HEK293T (cell line): Measurements from ENCODE around the gene MIGA1.

Experiments used
- ARNT ChIP-seq: fragments of 450-650 bp; IDR thresholded peaks from 2 replicates; pipeline ENCODE4 v1.6.1; 2017; ENCODE audit warnings: mild to moderate bottlenecking
- BHLHE40 ChIP-seq: fragments of 450-650 bp; IDR thresholded peaks from 2 replicates; pipeline ENCODE4 v1.6.1; 2016; ENCODE audit warnings: mild to moderate bottlenecking, moderate library complexity, borderline replicate concordance
- CTBP1 ChIP-seq: fragments of 450-650 bp; IDR thresholded peaks from 2 replicates; pipeline ENCODE4 v1.6.1; 2016; ENCODE audit warnings: borderline replicate concordance
- ELF4 ChIP-seq: fragments of 450-650 bp; IDR thresholded peaks from 2 replicates; pipeline ENCODE4 v1.6.1; 2017; ENCODE audit warnings: antibody characterized with exemption
- FOXA1 ChIP-seq: fragments of 450-650 bp; IDR thresholded peaks from 2 replicates; pipeline ENCODE4 v1.6.1; 2016; ENCODE audit warnings: mild to moderate bottlenecking
- FOXK2 ChIP-seq: fragments of 450-650 bp; IDR thresholded peaks from 2 replicates; pipeline ENCODE4 v1.6.1; 2016; ENCODE audit warnings: mild to moderate bottlenecking
- FOXM1 ChIP-seq: fragments of 450-650 bp; IDR thresholded peaks from 2 replicates; pipeline ENCODE4 v1.6.1; 2017; ENCODE audit warnings: mild to moderate bottlenecking, borderline replicate concordance
- HDGF ChIP-seq: fragments of 450-650 bp; IDR thresholded peaks from 2 replicates; pipeline ENCODE4 v1.6.1; 2017; ENCODE audit warnings: antibody characterized with exemption, borderline replicate concordance
- NFRKB ChIP-seq: fragments of 450-650 bp; IDR thresholded peaks from 2 replicates; pipeline ENCODE4 v1.6.1; 2016; ENCODE audit warnings: mild to moderate bottlenecking, moderate library complexity
- SP1 ChIP-seq: fragments of 450-650 bp; IDR thresholded peaks from 2 replicates; pipeline ENCODE4 v1.6.1; 2017
- SUZ12 ChIP-seq: fragments of 450-650 bp; IDR thresholded peaks from 2 replicates; pipeline ENCODE4 v1.6.1; 2016; ENCODE audit warnings: mild to moderate bottlenecking
- TARDBP ChIP-seq: fragments of 450-650 bp; IDR thresholded peaks from 2 replicates; pipeline ENCODE4 v1.6.1; 2016
- TF ChIP-seq, protein P1 (sequence below): fragments of 450-650 bp; IDR thresholded peaks from 2 replicates; pipeline ENCODE4 v1.6.1; 2016

DNA sequence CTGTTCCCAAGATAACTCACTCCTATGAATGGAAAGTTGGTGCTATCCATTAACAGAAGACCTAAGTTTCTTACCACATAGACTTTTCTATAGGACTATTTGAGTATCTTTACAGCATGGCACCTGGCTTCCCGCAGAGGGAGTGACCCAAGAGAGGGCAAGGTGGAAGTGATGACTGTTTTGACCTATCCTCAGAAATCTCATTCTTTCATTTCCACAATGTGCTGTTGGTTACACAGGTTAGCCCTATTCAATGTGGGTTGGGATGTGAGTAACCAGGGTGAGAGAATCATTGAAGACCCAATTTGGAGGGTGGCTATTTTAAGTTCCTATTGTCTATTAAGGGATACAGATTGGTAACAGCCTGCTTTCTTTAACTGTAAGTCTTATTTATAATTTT lies 70.6 kb downstream of the MIGA1 start:
- no peak for TF ChIP-seq SUZ12
- no peak for TF ChIP-seq BHLHE40
- TF ChIP-seq, protein P1, sequence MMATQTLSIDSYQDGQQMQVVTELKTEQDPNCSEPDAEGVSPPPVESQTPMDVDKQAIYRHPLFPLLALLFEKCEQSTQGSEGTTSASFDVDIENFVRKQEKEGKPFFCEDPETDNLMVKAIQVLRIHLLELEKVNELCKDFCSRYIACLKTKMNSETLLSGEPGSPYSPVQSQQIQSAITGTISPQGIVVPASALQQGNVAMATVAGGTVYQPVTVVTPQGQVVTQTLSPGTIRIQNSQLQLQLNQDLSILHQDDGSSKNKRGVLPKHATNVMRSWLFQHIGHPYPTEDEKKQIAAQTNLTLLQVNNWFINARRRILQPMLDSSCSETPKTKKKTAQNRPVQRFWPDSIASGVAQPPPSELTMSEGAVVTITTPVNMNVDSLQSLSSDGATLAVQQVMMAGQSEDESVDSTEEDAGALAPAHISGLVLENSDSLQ = no peak
- TF ChIP-seq FOXM1 = no peak
- no peak for TF ChIP-seq FOXK2
- TF ChIP-seq CTBP1 = no peak
- TF ChIP-seq ARNT = no peak
- no peak for TF ChIP-seq HDGF
- no peak for TF ChIP-seq NFRKB
- no peak for TF ChIP-seq TARDBP
- no peak for TF ChIP-seq SP1
- TF ChIP-seq ELF4 = no peak
- no peak for TF ChIP-seq FOXA1
